HG03432 (cell line): ENCODE measurements around the gene MAD2L1.

Experiments used
- ATAC-seq: cut with Tn5 transposase; IDR thresholded peaks from one replicate; pipeline ENCODE4 v1.9.1; 2021; ENCODE audit warnings: mild to moderate bottlenecking, moderate library complexity; ENCODE audit not compliant: unreplicated experiment

Gene MAD2L1

GRCh38 chr4:120062663-120063195 is 3.9 kb downstream of the MAD2L1 start:
- ATAC-seq = no peak

GRCh38 chr4:120059036-120059435 is 7.6 kb downstream of the MAD2L1 start:
- ATAC-seq = no peak

DNA sequence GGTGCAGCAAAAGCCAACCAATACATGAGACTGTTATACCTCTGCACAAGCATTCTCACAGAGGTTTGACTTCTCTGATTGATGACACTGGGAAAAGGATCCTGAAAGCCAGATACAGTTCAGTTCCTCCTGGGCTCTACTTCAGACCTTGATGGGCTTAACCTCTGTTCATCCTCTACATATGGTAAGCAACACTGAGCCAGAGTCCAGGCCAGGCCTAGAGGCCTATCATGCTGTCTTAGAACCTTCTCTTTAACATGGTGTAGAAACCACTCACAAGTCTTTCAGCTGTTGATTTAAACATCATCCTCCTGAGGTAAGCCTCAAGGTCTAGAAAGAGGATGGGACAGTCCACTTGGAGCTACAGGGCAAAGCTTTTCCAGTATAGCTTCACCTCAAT is 9.2 kb downstream of the MAD2L1 start:
- no peak for ATAC-seq

DNA sequence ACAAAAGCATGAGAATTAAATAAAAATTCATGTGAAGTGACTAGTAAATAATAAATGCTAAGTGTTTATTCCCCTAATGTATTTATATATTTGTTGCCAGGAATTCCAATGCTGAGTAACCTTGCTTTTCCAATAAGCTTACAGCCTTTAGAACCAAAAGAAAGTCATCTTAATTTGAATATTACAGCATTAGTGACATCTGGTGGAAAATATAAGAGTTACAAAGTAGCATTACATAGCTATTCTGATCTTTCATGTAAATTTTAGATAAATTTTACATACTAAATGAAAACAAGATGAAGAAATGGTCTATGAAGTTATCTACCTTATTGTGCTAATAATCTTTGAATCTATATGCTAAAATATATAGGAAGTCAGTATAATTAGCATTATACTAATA is 10.4 kb downstream of the MAD2L1 start:
- ATAC-seq = no peak

- ATAC-seq = no peak
Observed at GRCh38 chr4:120055795-120056194, 10.9 kb downstream of the MAD2L1 start.

DNA sequence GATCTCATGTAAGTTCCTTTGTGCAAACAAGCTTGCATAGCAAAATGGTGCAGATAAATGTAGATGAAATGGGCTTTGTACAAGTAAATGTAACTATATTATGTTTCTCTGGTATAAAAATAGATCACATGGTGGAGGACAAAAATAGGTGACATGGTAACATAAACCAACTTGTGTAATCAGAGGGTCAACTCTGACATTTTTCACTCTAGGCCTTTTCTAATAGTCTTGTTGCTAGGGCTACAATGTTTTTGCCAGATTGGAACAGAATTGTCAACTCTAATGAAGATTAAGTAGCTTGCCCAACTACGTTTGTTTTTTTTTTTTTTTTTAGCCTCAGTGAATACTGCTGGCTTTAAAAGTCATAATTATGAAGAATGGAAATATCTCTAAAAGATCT is 11.5 kb downstream of the MAD2L1 start:
- ATAC-seq = no peak

GRCh38 chr4:120053911-120054310 is 12.7 kb downstream of the MAD2L1 start:
- peak; percentile 52 for ATAC-seq

DNA sequence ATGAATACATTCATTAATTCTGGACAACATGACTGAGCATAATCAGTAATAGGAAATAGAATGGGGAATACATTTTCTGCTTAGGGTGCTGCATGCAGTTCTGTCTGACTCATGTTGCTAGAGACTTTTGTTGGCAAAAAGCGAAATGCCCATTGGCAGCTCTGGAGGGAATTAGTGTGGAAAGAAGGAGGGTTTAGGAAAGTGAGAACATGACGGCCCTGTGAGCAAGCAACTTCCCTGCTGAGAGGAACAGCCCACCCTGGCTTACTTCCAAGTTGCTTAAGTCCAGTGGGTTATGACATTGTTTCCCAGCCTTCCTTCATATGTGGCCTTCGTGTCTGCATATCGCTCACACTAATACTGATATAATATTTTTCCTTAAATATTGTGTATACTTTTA is 13.8 kb downstream of the MAD2L1 start:
- ATAC-seq = no peak

GRCh38 chr4:120051253-120051652 is 15.4 kb downstream of the MAD2L1 start:
- no peak for ATAC-seq

GRCh38 chr4:120049732-120050494 is 16.7 kb downstream of the MAD2L1 start:
- peak; percentile 92 for ATAC-seq

DNA sequence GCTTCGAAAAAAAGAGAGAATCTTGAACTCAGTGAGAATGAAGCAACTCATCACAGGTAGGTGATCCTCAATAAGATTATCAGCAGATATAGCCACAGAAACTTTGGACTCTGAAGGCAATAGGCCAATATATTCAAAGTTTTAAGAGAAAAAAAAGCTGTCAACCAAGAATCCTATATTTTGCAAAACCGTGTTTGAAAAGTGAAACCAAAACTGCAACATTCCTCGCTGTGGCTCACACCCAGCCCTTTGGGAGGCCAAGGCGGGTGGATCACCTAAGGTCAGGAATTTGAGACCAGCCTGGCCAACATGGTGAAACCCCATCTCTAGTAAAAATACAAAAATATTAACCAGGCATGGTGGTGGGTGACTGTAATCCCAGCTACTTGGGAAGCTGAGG is 22.8 kb downstream of the MAD2L1 start:
- no peak for ATAC-seq

- no peak for ATAC-seq
Observed at GRCh38 chr4:120037411-120037810, 29.2 kb downstream of the MAD2L1 start.

GRCh38 chr4:120034913-120035312 is 31.7 kb downstream of the MAD2L1 start:
- ATAC-seq = no peak

GRCh38 chr4:120026853-120027252 is 39.8 kb downstream of the MAD2L1 start:
- no peak for ATAC-seq

DNA sequence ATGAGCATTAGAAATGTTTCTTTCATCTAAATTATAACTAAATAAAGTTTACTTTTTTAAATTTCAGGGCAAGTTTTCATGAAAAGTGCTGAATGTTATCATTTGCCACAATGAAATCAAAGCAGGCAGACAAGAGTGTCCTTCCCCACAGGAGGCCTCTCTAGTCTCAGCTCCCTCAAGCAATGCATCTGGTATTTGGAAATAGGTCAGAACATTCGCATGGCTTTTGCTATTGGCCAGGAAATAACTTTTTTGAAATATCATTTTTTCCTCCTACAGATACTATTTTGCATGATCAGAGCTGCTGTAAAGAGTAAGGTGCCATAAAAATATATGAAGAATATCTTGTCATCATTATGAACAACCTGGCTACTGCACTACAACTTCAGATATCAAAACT is 41.1 kb downstream of the MAD2L1 start:
- no peak for ATAC-seq

- no peak for ATAC-seq
Observed at GRCh38 chr4:120018786-120019185, 47.9 kb downstream of the MAD2L1 start.

DNA sequence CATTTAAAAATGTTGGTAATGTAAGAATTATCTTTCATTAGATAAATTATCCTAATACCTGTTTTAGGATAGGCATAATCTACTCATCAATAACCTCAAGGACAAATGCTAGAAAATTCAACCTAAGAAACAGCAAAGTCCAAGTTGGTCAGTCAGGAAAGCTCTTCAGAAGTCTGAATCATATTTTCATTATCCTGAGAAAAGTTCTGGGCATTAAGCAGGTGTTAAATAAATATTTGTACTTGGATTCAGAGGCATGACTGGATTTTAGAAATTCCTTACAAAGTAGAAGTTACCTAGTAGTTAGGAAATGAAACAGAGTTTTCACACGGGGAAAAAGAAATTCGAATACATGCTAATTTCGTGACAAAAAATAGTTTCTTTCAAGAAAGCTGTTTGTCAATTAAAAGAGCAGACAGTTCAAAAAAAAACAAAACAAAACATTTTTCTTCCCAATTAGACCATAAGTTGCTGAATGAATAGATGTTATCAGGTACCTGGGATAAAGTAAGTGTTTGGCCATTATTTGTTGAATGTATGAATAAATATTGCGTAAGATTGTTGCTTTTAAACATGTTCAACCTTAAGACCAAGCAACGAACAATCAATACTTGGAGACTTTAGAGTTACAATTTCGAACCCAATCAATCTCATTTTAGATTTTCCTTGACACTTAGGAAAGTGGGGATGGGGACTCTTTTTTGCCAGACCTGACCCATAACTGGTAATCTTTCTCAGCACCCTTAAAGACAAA is 48.5 kb downstream of the MAD2L1 start:
- ATAC-seq = no peak

GRCh38 chr4:120011725-120012124 is 54.9 kb downstream of the MAD2L1 start:
- no peak for ATAC-seq

DNA sequence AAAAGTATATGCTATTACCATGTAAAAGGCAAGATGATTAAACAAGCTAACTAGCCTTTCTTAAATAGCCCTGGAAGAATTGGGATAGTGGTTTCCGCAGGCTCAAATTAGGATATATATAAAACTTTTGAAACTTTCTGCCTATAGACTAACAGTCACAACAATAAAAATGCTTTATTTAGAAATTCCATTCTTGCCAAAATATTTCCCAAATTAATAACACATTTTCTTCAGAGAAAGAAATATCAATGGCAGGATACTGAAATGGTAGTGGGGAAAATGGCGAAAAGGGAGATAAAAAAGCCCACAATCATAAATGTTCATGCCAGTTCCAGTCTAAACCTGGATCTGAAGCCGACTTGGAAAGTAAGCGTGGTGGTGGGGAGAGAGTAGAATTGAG is 56.0 kb downstream of the MAD2L1 start:
- ATAC-seq = no peak

- ATAC-seq = no peak
Observed at GRCh38 chr4:120009731-120010130, 56.9 kb downstream of the MAD2L1 start.

GRCh38 chr4:120008957-120009356 is 57.7 kb downstream of the MAD2L1 start:
- no peak for ATAC-seq

- ATAC-seq = no peak
Observed at GRCh38 chr4:120007896-120008436, 58.7 kb downstream of the MAD2L1 start.
